Fibroblast of skin of abdomen (primary cell): Measurements from ENCODE around the gene SUPT3H.
A peak's percentile ranks its signal among the peaks of the same experiment; 100 is the strongest.
"Not testable (repeated sequence)": the region's sequence is repeated elsewhere in the genome, so short reads cannot be mapped to it uniquely, and the experiment has no call there.

Source experiments
- DNase-seq: peaks from one replicate; pipeline ENCODE4 v3.0.0-alpha.2; 2013

SUPT3H gene

GRCh38 chr6:44942798-44943197 is 434.9 kb downstream of the SUPT3H start:
- DNase-seq = no peak

- DNase-seq = no peak
Observed at GRCh38 chr6:44942201-44942600, 435.5 kb downstream of the SUPT3H start.

- no peak for DNase-seq
Observed at GRCh38 chr6:44940367-44940766, 437.4 kb downstream of the SUPT3H start.

DNA sequence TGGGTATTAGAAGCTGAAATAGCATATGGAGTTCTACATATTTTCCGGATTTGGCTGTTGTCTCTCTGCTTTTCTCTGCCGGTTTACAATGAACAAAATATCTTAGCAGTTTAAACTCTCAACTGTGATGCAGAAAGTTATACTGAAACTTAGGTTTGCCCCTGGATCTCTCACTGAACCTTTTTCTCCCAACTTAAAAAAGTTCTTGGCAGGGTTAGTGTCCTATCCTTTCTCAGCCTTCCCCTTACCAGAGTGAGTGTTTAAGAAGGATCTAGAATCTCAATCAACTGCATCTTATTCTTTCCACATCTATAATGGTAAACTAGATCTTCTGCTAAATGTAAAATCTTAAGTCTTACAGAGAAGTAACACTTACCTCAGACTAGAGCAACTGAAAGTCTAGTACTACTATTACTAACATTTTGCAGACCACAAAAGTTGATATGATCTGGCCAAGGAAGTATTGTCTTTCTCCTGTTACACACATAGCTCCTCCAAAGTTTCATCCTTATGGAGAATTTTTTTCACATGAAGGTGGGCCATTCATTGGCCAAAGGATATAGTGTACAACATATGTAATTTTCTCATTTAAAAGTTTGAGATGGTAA is 441.9 kb downstream of the SUPT3H start:
- no peak for DNase-seq

DNA sequence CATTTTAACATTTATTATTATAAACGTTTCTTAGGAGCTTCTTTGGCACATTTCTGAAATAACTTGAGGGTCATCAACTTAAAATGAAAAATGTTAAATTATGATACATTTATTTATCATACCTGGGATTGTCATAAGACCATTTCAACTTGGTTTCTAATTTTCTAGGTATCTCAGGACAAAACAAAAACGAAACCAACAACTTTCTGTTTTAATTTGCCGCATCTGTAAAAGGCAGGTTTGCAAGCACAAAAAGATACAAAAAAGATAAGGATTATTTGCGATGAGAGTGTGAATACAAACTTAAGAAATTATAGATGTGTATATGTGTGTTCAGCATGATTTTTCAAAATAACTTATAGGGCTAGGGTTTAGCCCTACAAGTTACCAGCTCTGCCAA is 444.6 kb downstream of the SUPT3H start:
- DNase-seq = no peak

GRCh38 chr6:44932651-44933091 is 445.1 kb downstream of the SUPT3H start:
- DNase-seq = no peak

- DNase-seq = no peak
Observed at GRCh38 chr6:44931385-44931784, 446.3 kb downstream of the SUPT3H start.

GRCh38 chr6:44926556-44926955 is 451.2 kb downstream of the SUPT3H start:
- no peak for DNase-seq

DNA sequence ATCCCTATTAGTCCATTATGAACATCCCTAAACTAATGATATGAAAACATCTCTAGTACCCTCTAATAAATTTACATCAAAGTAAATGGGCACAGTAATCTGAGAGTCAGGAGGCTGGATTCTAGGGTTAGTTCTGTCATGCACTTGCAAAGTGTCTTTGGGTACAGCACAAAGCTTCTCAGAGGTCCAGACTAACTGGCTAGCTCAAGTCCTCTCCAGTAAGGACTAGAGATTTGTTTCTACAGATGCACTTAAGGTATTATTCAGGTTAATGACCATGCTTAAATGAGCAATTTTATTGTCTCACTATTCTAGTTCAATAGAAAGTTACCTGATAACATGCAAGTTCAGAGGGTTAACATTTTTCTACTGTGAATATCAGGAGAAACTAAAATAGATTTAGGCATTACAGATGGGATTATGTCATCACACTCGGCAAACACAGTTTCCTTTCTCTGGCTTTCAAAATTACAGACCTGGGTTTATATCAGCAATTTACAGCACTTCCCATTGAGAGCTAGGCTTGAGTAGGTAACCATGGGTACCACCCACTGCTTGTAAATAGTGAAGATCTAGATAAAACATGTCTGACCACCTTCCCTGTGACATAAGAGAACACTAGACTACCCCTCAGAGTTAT is 452.5 kb downstream of the SUPT3H start:
- DNase-seq = no peak

DNA sequence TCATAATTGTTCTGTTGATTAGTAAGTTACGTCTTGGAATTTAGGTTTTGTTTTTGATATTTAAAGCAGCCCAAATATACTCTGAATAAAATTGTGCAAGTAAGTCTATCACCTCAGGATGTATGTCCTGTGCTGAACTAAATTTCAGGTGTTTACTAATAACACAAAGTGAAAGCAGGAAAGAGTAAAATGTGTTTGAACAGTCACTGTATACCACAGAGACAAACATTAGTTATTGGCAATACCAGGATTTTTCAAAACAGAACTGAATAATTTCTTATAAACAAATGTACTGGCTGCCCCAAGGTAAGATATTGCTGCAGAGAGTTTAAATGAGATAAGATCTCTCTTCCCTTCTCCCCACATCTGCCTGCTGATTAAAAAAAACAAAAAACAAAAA is 454.3 kb downstream of the SUPT3H start:
- DNase-seq = no peak

DNA sequence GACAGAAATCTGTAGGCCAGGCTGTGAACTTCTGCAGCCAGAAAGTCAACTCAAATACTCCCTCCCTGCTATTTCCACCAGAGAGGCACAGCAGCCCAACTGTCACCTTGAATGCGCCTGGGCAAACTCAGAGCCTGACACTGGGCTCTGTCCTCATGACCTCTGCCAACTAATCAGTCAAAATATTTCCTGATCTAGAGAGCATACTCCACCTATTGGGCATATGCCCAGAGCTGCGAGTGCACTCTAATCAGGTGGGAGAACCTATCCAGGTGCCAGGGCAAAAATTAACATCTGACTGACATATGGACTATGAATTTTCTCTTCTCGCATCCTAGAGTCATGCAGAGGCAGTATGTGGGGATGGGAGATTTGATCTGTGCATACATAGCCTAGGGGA is 455.9 kb downstream of the SUPT3H start:
- DNase-seq = no peak

- DNase-seq = no peak
Observed at GRCh38 chr6:44920952-44921491, 456.7 kb downstream of the SUPT3H start.

GRCh38 chr6:44918671-44919296 is 458.9 kb downstream of the SUPT3H start:
- peak; percentile 77 for DNase-seq

DNA sequence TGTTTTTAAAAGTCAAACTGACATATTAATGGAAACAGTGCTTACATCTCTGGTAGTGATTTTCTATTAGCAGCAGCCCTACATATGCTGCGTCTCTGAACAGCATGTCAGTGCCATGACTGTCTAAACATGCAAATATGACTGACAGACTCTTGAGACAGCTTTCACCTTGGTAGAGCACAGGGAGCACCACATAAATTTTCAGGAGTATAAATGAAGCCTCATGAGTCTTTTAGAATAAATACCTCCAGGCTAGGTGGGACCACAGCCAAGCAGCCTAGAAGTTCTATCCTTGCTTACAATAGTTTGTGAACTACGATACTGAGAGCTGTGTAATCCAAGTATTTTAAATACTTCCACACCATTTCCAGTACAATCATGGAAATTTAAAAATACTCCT is 460.3 kb downstream of the SUPT3H start:
- no peak for DNase-seq

GRCh38 chr6:44915111-44915510 is 462.6 kb downstream of the SUPT3H start:
- DNase-seq = peak; percentile 32

DNA sequence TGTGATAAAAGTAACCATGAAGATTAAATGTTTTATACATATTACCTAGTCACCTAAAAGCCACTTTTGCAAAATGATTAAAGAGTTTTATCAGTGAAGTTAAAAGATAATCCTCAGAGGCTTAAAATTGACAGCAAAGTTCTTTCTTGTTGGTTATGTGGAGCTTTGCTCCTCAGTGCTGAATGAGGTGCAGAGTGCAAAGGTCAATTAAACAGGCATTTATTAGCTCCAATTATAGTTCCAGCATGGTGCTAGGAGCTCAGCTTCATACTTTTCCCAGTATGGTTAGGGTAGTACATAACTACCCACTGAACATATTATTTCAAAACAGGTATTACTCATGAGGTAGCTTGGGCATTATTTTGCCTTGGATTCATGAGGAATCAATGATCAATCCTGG is 463.6 kb downstream of the SUPT3H start:
- DNase-seq = no peak

DNA sequence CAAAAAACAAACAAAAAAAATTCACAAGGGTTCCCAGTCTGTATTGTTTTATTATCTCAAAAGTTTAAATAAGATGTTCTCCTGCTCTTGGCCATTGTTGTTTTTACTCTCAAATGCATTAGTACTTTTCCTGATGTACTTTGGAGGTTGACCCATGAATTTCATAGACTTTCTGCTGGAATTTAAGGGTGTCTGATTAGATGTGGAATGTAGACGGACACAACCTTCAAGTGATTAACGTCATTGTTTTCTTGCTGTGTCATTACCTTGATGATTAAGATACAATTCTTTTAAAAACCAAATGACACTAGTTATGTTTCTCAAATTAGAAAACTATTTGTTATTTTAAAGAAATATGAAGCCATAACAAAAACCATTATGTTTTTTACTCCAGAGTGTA is 471.0 kb downstream of the SUPT3H start:
- no peak for DNase-seq

DNA sequence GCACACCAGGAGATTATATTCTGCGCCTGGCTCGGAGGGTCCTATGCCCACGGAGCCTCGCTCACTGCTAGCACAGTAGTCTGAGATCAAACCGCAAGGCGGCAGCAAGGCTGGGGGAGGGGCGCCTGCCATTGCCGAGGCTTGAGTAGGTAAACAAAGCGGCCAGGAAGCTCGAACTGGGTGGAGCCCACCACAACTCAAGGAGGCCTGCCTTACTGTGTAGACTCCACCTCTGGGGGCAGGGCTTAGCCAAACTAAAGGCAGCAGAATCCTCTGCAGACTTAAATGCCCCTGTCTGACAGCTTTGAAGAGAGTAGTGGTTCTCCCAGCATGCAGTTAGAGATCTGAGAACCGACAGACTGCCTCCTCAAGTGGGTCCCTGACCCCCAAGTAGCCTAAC is 477.4 kb downstream of the SUPT3H start:
- not testable (repeated sequence) for DNase-seq

DNA sequence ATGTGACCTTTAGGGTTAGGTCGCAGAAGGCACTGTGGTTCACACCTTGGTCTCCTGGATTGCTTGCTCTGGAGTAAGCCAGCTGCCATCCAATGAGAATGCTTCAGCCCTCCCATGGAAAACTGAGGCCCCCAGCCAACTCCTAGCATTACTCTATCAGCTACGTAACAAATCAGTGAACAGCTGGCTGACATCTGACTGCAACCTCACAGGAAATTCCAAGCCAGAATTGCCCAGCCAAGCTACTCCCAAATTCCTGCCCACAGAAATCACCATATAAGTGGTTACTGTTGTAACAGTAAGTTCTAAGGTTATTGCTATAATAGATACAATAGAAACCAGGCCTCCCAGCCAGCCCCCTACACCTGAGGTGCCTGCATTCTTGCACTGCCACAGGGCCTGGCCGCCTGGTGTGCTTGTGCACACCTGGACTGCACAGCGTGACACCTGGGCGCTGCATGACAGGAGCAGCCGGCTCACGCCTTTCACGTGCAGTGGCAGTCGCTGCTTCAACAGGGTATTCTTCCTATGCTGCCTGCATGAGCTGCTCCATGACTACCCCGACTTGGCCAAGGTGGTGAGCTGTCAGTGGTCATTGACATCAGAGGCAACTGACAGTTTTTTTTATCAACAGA is 479.3 kb downstream of the SUPT3H start:
- DNase-seq = peak; percentile 91

GRCh38 chr6:44897316-44897715 is 480.4 kb downstream of the SUPT3H start:
- no peak for DNase-seq

DNA sequence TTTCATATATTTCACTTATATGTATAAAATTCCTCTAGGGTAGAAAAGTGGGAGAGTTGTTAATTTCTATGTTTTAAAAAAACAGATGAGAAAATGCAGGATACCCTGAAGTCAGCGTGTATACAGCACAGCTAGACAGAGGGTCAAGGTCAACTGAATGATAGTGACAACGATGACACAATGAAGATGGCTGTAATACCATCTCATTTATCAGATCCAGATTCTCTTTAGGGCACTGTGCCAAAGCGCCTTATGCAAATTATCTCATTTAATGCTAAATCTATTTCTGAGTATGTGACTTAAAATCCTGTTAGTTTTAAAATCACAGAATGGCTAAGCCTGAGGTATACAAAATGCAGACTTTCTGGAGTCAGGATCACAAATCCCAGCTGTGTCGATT is 481.0 kb downstream of the SUPT3H start:
- DNase-seq = peak; percentile 25

GRCh38 chr6:44892579-44892978 is 485.2 kb downstream of the SUPT3H start:
- no peak for DNase-seq

GRCh38 chr6:44879071-44879470 is 498.7 kb downstream of the SUPT3H start:
- DNase-seq = not testable (repeated sequence)
